ENCODE data around the gene BBOX1. TPM values are rescaled to one million over a fixed set of nuclear protein-coding genes. Genes with fewer than 3 reads are reported as not detected.

The BBOX1 gene
- total RNA-seq, 1 experiment from 2014 or later = not detected

GRCh38 chr11:27008811-27009535 lies 31.6 kb upstream of the BBOX1 start:
- ChIA-PET CTCF (no interaction called here), POLR2A (ENCODE audit: unreplicated experiment) (interaction anchor here (0.6 kb wide), 1 partner anchor 153 kb away, joined by 3 read pairs; no protein-coding TSS in a partner anchor)
- no TSS peak for BruUV-seq (replicated peaks)
- H3K4me2 ChIP-seq = no peak overlapping the region
- no peak for DNase-seq
- no peaks in the 10 kb centered on the region for H3K4me1 ChIP-seq (replicated peaks; ENCODE audit: insufficient read depth)
- no peak overlapping the region for H3K4me3 ChIP-seq
- no peaks in the 10 kb centered on the region for H4K20me1 ChIP-seq (ENCODE audit: insufficient read depth)
- H2AFZ ChIP-seq = no peak overlapping the region
- no peaks in the 10 kb centered on the region for H3F3A ChIP-seq (ENCODE audit: insufficient read depth, low read depth)
- intact Hi-C loops (cut with micrococcal nuclease; ENCODE audit: unreplicated experiment) = no loop called here
- no peaks in the 10 kb centered on the region for H3K36me3 ChIP-seq (ENCODE audit: low read depth)
- no peaks in the 10 kb centered on the region for H3K79me2 ChIP-seq (ENCODE audit: low read depth)
- no peaks in the 10 kb centered on the region for H3K9me2 ChIP-seq (ENCODE audit: insufficient read depth)
- no peak overlapping the region for H3K27ac ChIP-seq
- TF ChIP-seq EZH2 (IDR thresholded peaks at IDR 0.05; ENCODE audit: low read depth) = no peak
- no peak for TF ChIP-seq CTCF (conservative IDR thresholded peaks at IDR 0.05)
- no peaks in the 10 kb centered on the region for H3K27me3 ChIP-seq (ENCODE audit: insufficient read depth, low read depth)
- no peaks in the 10 kb centered on the region for H3K9me3 ChIP-seq (ENCODE audit: insufficient read depth, low read depth)

- H3K4me1 ChIP-seq (replicated peaks; ENCODE audit: insufficient read depth) = no peaks in the 10 kb centered on the region
- no peak for TF ChIP-seq CTCF (conservative IDR thresholded peaks at IDR 0.05)
- TF ChIP-seq EZH2 (IDR thresholded peaks at IDR 0.05; ENCODE audit: low read depth) = no peak
- no peak overlapping the region for H3K4me2 ChIP-seq
- no TSS peak for BruUV-seq (replicated peaks)
- intact Hi-C loops (cut with micrococcal nuclease; ENCODE audit: unreplicated experiment) = no loop called here
- H3K9me3 ChIP-seq (ENCODE audit: insufficient read depth, low read depth) = no peaks in the 10 kb centered on the region
- POLR2A ChIA-PET (ENCODE audit: unreplicated experiment) = no interaction called here
- H3K27ac ChIP-seq = no peak overlapping the region
- no peaks in the 10 kb centered on the region for H3K79me2 ChIP-seq (ENCODE audit: low read depth)
- CTCF ChIA-PET = no interaction called here
- no peaks in the 10 kb centered on the region for H4K20me1 ChIP-seq (ENCODE audit: insufficient read depth)
- H3K4me3 ChIP-seq = no peak overlapping the region
- no peaks in the 10 kb centered on the region for H3K9me2 ChIP-seq (ENCODE audit: insufficient read depth)
- no peak for DNase-seq
- H2AFZ ChIP-seq = no peak overlapping the region
- no peaks in the 10 kb centered on the region for H3F3A ChIP-seq (ENCODE audit: insufficient read depth, low read depth)
- no peaks in the 10 kb centered on the region for H3K36me3 ChIP-seq (ENCODE audit: low read depth)
- no peaks in the 10 kb centered on the region for H3K27me3 ChIP-seq (ENCODE audit: insufficient read depth, low read depth)
These were observed 28.9 kb upstream of the BBOX1 start for GRCh38 chr11:27011560-27012233.

- H3K9me3 ChIP-seq (ENCODE audit: insufficient read depth, low read depth) = no peaks in the 10 kb centered on the region
- H3K4me3 ChIP-seq = no peak overlapping the region
- no peak overlapping the region for H3K4me2 ChIP-seq
- H3K27ac ChIP-seq = no peak overlapping the region
- H3F3A ChIP-seq (ENCODE audit: insufficient read depth, low read depth) = no peaks in the 10 kb centered on the region
- H3K27me3 ChIP-seq (ENCODE audit: insufficient read depth, low read depth) = no peaks in the 10 kb centered on the region
- intact Hi-C loops (cut with micrococcal nuclease; ENCODE audit: unreplicated experiment) = no loop called here
- no peaks in the 10 kb centered on the region for H3K9me2 ChIP-seq (ENCODE audit: insufficient read depth)
- POLR2A ChIA-PET (ENCODE audit: unreplicated experiment) = no interaction called here
- H3K4me1 ChIP-seq (replicated peaks; ENCODE audit: insufficient read depth) = no peaks in the 10 kb centered on the region
- H3K36me3 ChIP-seq (ENCODE audit: low read depth) = no peaks in the 10 kb centered on the region
- no peak overlapping the region for H2AFZ ChIP-seq
- no peaks in the 10 kb centered on the region for H4K20me1 ChIP-seq (ENCODE audit: insufficient read depth)
- H3K79me2 ChIP-seq (ENCODE audit: low read depth) = no peaks in the 10 kb centered on the region
- no peak for DNase-seq
- TF ChIP-seq CTCF (conservative IDR thresholded peaks at IDR 0.05) (no peak), EZH2 (IDR thresholded peaks at IDR 0.05; ENCODE audit: low read depth) (no peak)
- CTCF ChIA-PET = no interaction called here
- BruUV-seq (replicated peaks) = no TSS peak
These were observed 28.2 kb upstream of the BBOX1 start for GRCh38 chr11:27012234-27012921.
